Mesenteric fat pad (tissue), 1 donor: ENCODE results near the gene ZDBF2. TPM values are rescaled to one million over a fixed set of nuclear protein-coding genes. Genes with fewer than 3 reads are reported as not detected.
"Not testable (repeated sequence)": the region's sequence is repeated elsewhere in the genome, so short reads cannot be mapped to it uniquely, and the experiment has no call there.

ENCODE experiments used
- DNase-seq: peaks from one replicate; pipeline ENCODE4 v3.0.0-alpha.2; 2020; ENCODE audit warnings: low spot score
- total RNA-seq: library from RNA; stranded (reverse); fragmentation: NEBNext Ultra II Directional; extraction: Animal tissue kit (Norgen Biotek cat#: 25700); gene quantifications from one replicate; pipeline ENCODE4 v1.2.1, GENCODE V29; 2021
- donor health status: DM: yes; HTN: yes; CAD: no.

Gene ZDBF2
- total RNA-seq, 1 donor from 2014 or later, result 10.6 TPM

DNA sequence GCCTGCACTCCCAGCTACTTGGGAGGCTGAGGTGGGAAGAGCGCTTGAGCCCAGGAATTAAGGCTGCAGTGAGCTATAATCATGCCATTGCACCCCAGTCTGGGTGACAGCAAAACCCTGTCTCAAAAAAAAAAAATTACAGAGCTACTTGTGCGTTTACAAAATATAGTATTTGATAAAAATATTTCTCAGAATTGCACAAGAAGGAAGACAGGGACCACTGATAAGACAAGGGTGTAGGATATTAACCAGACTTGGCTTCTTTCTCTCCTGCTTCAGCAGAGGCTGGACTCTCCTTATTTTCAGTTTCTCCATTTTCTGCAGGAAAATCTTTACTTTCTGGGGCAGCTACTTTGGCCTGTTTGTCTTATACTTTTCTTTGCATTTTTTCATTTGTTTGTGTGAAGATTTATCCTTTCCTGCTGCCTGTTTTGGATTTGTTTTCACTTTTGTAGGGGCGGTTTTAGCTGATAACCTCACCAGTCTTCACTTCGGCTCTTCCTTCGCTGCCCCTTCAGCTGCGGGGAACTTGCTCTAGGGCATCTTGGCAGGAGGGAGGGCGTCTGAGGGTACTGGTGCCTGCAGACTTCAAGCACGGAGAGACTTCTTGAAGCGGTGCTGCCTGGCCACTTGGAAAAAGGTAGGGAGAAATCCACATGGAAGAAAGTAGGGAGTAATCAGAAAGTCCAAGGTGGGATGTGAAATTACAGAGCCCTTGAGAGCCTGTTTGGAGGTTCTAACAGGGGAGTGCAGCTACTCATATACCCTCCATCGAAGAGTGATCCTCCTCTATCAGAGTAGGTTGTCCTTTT is 14.9 kb upstream of the ZDBF2 start:
- DNase-seq, result no peak

DNA sequence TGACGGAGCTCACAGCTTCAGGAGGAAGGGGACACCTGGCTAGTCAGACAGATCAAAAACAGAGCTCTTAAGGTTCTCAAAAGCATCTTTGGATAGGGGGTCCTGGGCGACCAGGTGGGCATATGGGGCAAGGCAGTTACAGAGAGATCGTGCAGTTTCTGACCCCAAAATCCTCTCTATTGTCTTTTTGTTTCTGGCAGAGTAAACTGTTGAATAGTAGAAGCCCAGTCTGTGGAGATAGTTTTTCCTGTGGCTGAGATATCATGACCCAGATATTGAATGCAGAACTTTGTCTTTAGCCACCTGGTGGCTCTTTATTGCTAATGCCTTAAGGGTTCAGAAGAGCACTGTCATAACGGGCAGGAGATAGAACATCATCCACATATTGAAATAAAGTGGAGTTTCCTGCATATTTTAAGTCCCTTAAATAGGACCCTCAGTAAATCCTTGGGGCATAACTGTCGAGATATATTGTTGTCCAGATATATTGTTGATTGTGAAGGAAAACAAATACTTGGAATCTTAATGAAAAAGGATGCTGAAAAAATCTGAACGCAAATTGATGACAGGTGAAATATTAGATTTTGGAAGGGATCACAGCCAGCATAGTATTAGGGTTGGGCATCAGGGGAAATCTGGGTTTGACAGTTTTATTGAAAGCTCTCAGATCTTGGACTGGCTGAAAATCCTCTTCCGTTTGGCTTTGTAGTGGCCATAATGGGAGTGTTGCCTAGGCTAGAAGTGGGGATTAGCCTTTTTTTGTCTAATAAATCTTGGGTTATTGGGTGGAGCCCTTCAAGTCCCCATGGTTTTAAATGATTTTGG is 14.1 kb upstream of the ZDBF2 start:
- DNase-seq, result no peak

DNA sequence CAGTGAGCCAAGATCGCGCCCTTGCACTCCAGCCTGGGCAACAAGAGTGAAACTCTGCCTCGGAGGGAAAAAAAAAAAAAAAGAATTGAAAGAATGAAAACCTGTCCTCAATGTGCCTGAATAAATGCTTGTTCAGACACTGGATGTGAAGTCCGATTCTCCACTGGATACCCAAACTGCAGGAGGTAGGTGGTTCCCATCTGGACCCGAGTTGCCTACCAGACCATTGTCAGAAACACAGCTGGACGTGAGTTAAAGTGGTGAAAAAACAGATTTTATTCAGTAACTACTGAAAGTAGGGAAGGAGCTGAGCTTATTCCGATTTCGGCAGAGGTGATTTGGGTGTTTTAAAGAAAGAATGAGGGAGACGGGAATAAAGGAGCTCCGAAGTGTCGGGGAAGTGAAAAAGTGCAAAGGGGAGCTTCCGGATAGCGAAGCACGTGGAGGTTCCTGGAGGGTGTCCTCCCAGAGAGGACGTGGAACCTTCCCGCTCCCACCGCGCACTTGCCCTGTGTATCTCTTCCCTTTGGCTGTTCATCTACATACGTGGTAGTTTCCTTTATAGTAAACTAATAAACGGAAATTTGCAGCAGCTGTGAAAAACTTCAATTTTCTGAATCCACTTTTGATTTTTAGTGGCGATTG is 10.4 kb upstream of the ZDBF2 start:
- DNase-seq, result no peak

DNA sequence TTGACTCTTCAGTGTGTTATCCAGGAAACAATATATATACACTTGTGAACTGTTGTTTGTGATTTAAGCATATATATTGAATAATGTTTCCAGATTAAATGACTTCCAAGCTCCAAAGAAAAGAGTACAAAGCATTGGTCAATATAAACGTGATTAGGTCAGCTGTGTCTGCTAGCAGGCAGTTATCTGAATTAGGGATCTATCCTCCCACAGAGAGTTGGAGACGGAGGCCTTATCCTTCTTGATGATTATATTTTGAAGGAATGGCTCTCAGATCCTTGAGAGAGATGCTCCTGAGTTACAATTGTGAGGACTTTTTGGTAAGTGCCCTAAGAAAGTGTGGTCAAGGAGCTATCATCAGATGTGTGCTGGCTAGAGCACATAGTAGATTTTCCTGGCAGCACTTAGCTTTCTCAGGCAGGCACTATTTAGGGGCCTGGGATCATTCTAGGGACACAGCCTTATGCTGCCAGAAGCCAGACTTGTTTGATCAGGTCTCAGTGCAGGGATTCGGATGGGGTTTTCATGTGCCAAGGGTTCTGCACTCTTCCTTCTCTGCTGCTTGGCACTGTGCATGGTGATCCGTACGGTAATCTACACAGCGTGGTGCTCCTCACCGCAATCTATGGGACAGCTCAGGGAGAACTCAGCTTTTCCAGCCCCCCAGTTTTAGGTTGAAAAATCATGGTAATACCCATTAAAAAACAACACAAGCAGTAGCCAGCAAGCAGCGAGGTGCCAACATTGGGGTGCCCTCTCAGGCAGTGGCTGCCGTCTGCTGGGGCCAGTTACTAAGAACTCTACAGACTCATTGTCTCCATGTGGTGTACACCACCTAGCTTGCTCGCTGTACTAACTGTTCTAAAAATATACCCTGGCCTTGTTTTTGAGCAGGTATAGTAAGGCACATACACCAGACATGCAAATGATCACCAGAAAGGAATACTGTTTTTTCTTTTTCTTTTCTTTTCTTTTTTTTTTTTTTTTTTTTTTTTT is 8.0 kb upstream of the ZDBF2 start:
- DNase-seq, result no peak

DNA sequence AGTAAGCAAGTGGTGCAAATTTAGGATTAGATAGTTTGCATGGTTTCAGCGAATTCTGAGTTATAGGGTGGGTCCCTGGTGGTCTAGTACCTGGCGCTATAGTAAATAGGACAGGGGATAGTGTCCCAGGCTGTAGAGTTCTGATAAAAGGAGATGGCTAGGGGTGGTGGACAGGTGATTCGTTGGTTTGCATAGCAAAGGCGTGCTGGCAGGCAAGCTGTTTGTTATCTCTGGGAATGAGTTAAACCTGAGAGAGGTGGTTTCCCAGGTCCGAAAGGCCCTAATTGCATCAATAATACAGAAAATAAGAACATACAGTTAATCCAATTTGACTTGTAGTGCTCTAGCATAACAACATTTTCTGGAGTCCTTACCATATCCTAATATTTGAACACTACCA is 6.9 kb upstream of the ZDBF2 start:
- DNase-seq, result no peak

DNA sequence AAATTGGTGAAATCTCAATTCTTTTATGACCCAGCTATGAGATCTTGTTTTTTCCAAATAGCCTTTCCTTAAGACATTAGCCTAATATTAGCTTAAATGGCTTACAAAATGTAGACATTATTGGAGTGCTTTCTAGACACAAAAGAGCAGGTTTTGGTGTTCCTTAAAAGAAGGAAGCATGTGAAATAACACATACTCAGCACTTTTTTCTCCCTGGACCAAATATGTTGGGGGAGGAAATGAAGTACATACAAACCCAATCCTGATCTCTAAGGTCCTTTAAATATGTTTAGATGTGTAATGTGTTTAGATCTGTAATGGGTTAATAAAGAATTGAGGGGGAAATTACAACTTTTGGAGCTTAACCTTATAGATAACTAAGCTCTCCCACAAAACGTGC is 3.4 kb upstream of the ZDBF2 start:
- DNase-seq, result no peak

DNA sequence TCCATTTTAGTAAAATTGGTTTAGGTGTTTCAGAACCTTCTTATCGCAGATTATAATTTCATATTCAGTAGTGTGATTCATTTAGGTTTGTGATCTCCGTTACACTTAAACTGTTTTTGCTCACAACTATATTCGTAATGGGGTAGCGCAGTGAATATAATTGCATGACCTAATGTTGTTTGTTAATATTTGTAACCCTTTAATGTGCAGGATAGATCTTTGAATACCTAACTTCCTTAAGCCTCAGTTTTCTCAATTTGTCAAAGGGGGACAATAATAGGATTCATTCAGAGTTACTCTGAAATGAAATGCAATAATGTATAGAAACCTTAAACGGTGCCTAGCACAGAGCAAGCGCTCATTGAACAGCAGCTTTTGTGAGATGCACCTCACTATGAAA is 558 bp upstream of the ZDBF2 start:
- no peak for DNase-seq

DNA sequence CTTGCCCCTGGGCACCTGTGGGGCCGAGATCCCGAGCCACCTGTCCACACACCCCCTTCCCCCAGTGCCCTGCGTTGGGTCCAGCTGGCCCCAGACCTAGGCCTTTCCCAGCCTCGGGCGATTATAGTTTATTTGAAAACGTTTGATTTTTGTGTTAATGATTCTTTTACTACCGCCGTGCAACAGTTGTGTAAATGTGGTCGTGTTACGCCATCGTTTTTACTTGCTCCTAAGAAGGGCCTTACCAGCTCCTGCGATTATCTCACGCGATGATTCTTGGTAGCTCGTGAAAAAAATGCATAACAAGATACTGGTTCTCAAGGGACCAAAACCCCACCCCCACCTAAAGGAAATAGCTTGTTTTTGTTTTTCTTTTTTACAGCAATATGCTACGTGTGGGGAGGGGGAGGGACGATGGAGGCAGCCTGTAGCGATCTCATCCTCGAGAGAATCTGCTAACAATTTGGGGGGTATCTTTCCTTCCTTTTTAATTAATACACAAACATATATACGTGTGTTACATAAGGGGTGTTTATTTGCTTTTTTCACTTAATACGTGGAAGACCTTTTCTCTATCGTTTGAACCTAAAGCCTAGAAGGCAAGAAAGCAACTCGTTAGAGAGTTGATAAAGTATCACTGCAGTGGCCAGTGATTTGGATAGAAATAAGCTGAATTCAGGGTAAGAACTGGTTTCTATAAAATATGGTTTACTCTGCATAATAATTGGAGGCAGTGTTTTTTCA is 1.0 kb downstream of the ZDBF2 start:
- no peak for DNase-seq

DNA sequence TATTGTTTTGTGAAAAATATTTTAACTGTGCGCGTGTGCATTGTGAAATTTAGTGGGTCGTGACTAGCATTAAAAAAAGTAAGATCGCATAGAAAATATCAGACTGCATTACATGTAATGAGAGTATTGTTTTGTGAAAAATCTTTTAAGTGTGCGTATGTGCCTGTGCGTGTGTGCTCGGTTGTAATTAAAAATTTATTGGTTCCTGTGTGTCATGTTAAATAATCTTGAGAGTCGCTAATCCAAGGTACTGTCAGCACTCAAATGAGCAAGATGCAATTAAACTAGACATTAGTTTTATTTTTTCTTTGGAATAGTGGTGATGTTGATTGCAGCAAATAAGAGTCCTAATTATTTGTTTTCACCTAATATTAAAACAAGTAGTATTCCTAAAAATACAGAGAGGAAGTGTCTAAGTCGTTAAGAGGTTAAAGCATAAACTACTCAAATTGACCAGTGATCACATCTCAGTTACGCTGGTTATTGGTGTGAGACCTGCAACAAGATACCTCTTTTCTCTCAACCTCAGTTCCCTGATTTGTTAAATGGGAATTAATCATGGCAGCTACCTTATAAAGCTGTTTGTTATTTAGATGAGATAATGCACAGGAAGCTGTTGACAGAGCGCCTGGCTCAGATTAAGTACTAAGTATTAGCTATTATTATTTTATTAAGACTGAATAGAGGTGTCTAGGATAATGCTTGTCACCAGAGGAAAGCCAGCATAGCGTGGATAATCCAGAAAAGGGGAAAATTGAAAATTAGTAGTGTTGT is 1.9 kb downstream of the ZDBF2 start:
- no peak for DNase-seq

DNA sequence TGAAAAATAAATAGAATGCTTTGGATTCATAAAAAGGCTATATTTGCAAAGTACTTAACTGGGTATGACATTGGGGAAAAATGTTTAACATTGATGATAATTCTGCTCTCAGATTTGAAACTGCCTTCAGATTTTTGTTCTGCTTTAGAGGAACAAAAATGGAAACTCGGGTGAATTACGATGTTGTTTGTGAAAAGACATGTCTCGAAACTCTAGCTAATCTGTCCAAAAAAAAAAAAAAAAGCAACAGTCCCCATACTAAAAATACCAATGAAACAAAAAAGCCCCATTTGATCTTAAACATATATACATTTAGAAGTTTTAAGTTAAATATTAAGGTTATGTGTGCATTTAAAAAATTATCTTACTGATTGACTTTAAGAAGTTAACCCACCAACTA is 3.0 kb downstream of the ZDBF2 start:
- DNase-seq, result no peak

DNA sequence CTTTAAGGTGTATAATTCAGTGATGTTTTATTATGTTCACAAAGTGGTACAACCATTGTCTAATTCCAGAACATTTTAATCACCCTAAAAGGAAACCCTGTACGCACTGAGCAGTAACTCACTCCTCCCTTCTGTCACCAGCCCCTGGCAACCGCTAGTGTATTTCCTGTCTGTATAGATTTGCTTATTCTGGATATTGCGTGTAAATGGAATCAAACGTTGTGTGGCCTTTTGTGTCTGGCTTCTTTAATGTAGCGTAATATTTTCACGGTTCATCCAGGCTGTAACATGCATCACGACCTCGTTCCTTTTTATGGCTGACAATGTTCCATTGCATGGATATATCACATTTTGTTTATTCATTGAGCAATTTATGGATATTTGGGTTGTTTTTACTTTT is 8.3 kb downstream of the ZDBF2 start:
- DNase-seq, result no peak

DNA sequence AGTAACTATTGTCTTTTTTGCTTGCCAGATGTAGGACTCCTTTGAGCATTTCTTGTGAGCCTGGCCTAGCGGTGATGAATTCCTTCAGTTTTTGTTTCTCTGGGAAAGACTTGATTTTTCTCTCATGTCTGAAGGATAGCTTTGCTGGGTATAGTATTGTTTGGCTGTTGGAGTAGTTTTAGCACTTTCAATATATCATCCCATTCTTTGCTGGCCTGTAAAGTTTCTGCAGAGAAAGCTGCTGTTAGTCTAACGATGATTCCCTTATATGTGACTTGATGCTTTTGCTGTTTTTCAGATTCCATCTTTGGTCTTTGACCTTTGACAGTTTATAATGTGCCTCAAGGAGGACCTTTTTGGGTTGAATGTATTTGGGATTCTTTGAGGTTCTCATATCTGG is 12.7 kb downstream of the ZDBF2 start:
- DNase-seq, result no peak

DNA sequence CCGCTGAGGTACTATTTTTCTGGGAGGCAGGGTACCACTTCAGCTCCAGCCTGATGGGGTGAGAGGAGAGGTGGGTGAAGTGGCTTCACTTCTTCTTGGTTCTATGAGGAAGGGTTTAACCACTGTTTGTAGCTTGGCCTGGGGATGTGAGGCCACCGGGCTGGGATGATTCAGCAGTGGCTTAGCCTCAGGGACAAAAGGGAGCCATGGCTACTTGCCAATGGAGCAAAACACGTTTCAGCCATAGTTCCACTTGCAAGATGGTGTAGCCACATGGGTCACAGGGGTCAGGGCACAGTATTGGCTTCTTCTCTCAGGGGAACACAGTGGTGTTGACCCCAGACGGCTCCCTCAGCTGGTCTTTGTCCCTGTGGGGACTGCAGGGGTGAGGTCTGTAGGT is 14.9 kb downstream of the ZDBF2 start:
- DNase-seq, result no peak

DNA sequence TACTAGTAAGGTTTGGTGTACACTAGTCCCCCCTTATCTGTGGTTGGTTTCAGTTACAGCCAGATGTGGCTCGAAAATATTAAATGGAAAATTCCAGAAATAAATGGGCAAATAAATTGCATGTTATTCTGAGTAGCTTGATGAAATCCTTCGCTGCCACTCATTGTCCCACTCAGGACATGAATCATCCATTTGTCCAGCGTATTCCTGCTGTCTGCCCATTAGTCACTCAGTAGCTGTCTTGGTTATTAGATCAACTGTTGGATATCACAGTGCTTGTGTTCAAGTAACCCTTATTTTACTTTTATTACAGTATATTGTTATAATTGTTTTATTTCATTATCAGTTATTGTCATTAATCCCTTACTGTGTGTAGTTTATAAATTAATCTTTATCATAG is 21.7 kb downstream of the ZDBF2 start:
- DNase-seq, result no peak

DNA sequence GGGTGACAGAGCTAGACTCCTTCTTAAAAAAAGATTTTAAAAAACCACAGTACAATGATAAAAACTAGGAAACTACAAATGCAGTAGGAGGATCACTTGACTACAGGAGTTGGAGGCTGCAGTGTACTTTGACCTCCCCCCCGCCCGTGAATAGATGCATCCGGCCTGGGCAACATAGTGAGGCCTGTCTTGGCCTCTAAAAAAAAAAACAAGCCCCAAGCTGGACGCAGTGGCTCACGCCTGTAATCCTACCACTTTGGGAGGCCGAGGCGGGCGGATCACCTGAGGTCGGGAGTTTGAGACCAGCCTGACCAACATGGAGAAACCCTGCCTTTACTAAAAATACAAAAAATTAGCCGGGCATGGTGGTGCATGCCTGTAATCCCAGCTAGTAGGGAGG is 25.1 kb downstream of the ZDBF2 start:
- not testable (repeated sequence) for DNase-seq

DNA sequence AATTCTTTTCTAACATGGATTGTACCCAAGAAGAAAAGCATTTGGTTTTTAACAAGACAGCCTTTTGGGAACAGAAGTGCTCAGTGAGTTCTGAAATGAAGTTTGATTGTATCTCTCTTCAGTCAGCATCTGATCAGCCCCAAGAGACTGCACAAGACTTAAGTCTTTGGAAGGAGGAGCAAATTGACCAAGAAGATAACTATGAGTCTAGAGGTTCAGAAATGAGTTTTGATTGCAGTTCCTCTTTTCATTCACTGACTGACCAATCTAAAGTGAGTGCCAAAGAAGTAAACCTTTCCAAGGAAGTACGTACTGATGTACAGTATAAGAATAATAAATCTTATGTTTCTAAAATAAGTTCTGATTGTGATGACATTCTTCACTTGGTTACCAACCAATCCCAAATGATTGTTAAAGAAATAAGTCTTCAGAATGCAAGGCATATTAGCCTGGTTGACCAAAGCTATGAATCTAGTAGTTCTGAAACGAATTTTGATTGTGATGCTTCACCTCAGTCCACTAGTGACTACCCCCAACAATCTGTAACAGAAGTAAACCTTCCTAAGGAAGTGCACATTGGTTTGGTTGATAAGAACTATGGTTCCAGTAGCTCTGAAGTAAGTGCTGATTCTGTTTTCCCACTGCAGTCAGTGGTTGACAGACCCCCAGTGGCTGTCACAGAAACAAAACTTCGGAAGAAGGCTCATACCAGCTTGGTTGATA is 31.2 kb downstream of the ZDBF2 start:
- no peak for DNase-seq

DNA sequence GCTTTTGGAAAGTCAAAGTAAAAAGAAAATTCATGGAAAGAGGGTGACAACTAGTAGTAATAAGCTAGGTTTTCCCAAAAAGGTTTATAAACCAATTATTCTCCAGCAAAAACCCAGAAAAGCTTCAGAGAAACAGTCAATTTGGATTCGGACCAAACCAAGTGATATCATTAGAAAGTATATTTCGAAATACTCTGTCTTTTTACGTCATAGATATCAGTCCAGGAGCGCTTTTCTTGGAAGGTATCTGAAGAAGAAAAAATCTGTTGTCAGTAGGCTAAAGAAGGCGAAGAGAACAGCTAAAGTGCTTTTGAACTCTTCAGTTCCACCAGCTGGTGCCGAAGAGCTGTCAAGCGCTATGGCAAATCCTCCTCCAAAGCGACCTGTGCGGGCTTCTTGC is 36.6 kb downstream of the ZDBF2 start:
- DNase-seq, result no peak

DNA sequence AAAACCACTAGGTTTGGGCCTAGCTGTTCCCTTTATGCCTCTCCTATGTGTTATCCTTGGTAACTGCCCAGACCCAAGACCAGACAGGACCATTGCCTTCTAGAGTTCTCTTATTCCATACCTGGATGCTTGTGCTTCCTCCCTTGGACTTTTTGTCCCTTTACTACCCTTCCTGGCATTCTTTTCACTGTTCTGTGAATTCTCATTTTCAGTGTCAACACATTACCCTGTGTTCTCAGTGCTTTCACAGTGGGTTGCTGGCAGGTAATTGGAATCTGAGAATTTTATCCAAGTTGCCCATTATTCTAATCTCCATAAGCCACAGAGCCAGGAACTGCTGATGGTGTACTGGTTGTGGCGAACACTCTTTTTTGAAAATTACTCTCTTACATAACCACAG is 41.7 kb downstream of the ZDBF2 start:
- DNase-seq, result no peak

DNA sequence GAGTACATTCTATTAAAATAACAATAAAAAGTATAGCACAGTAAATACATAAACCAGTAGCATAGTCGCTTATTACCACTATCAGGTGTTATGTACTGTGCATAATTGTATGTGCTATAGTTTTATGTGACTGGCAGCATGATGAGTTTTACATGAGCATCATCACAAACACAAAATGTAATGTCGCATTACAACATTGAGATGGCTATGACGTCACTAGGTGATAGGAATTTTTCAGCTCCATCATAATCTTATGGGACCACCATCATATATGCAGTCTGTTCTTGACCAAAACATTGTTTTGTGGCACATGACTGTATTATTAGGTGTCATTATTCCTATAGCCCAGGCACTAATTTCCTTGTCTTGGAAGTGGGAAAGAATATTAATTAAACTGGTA is 48.6 kb downstream of the ZDBF2 start:
- no peak for DNase-seq
